PC-3 (cell line): Measurements from ENCODE around the gene PTGR1.

Experiments
- CTCF ChIP-seq: fragments of 300-600 bp; sonication (generic); conservative IDR thresholded peaks from 2 replicates; pipeline ENCODE4 v1.5.1; 2017; ENCODE audit warnings: antibody characterized with exemption, low read depth, mild to moderate bottlenecking, low read length
- EZH2 ChIP-seq: fragments of 300-600 bp; sonication (generic); IDR thresholded peaks from one replicate; pipeline ENCODE4 v1.6.1; 2017; ENCODE audit warnings: antibody characterized with exemption, mild to moderate bottlenecking, low read length; ENCODE audit not compliant: unreplicated experiment
- EZH2phosphoT487 ChIP-seq: fragments of 300-600 bp; sonication (generic); IDR thresholded peaks from 2 replicates; pipeline ENCODE4 v1.6.1; 2018; ENCODE audit warnings: mild to moderate bottlenecking, antibody characterized with exemption, low read length, borderline replicate concordance

GRCh38 chr9:111649016-111649415 is 49.6 kb upstream of the PTGR1 start:
- TF ChIP-seq EZH2phosphoT487 (no peak), CTCF (no peak), EZH2 (no peak)
